ENCODE results near the gene KRTAP23-1. TPM values are rescaled to one million over a fixed set of nuclear protein-coding genes. Genes with fewer than 3 reads are reported as not detected.

KRTAP23-1 gene, protein sequence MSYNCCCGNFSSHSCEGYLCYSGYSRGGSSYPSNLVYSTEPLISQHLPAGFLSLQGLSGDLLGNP
- not detected in 2 replicates for total RNA-seq (2021)
- Bru-seq, nascent RNA = not detected
- not detected for BruChase-seq, experiment 1, labeled RNA remaining after a 2-hour chase
- BruChase-seq, experiment 2, labeled RNA remaining after a 6-hour chase = not detected
- long read RNA-seq = 0 reads

DNA sequence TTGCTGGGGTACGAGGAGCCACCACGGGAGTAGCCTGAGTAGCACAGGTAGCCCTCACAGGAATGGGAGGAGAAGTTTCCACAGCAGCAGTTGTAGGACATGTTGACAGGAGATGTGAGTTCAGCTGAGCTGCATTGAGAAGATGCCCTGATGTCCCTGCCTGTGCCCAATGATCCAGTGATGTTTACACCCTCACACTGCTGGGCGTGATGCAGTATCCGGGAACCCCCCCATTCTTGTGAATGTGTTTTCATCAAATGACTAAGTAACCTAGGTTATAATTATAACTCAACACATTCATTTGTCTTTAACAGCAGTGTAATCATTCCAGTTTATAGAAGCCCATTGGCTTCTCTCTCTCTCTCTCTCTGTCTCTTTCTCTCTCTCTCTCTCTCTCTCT is at the start of gene KRTAP23-1:
Gene KRTAP23-1 (minus strand): TSS at position 101 of the 400 bp plus-strand sequence. CDS start 0 bp downstream, at position 101.
- no TSS peak for BruUV-seq (replicated peaks)
- Histone ChIP-seq H4K20me1 (ENCODE audit: insufficient read depth) (no peaks in the 10 kb centered on the region), H3K4me2 (no peak within 1 kb of the TSS), H3K9me3 (ENCODE audit: insufficient read depth, low read depth) (no peaks in the 10 kb centered on the region), H3K27me3 (ENCODE audit: insufficient read depth, low read depth) (no peaks in the 10 kb centered on the region), H2AFZ (no peak within 1 kb of the TSS), H3K36me3 (ENCODE audit: low read depth) (no peaks in the 10 kb centered on the region), H3K4me1 (replicated peaks; ENCODE audit: insufficient read depth) (0 out of 2 replicates have a peak, but pooled peaks cover 7% of the 10 kb centered on the region), H3K27ac (no peak within 1 kb of the TSS), H3K4me3 (no peak within 1 kb of the TSS), H3K79me2 (ENCODE audit: low read depth) (no peaks in the 10 kb centered on the region), H3K9me2 (ENCODE audit: insufficient read depth) (no peaks in the 10 kb centered on the region), H3F3A (ENCODE audit: insufficient read depth, low read depth) (no peaks in the 10 kb centered on the region)
- POLR2A ChIA-PET (ENCODE audit: unreplicated experiment) = no interaction called here
- DNase-seq = no peak
- intact Hi-C loops (cut with micrococcal nuclease; ENCODE audit: unreplicated experiment) = no loop called here
- CTCF ChIA-PET = interaction anchor here (0.6 to 0.7 kb wide), 2 partner anchors 166 to 1314 kb away, joined by 4 to 7 read pairs; no protein-coding TSS in a partner anchor
- no peak for TF ChIP-seq EZH2 (IDR thresholded peaks at IDR 0.05; ENCODE audit: low read depth)
- TF ChIP-seq, protein P1, sequence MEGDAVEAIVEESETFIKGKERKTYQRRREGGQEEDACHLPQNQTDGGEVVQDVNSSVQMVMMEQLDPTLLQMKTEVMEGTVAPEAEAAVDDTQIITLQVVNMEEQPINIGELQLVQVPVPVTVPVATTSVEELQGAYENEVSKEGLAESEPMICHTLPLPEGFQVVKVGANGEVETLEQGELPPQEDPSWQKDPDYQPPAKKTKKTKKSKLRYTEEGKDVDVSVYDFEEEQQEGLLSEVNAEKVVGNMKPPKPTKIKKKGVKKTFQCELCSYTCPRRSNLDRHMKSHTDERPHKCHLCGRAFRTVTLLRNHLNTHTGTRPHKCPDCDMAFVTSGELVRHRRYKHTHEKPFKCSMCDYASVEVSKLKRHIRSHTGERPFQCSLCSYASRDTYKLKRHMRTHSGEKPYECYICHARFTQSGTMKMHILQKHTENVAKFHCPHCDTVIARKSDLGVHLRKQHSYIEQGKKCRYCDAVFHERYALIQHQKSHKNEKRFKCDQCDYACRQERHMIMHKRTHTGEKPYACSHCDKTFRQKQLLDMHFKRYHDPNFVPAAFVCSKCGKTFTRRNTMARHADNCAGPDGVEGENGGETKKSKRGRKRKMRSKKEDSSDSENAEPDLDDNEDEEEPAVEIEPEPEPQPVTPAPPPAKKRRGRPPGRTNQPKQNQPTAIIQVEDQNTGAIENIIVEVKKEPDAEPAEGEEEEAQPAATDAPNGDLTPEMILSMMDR (conservative IDR thresholded peaks at IDR 0.05) = no peak

DNA sequence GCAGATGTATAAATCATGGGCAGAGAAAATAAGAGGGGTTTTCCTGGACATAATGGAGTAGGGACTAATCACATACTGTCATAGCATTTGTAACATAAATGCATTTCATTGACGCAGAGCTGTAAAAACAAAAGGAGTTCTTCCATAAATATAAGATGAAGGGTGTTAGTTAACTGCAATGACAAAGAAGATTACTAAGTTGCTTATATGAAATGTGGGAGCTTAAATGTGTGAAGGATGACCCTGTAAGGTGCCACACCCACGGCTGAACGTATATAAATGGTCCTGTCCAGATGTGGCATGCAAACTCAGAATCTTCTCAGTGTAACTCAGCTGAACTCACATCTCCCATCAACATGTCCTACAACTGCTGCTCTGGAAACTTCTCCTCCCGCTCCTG is 47.3 kb upstream of the KRTAP23-1 start, which contains the start of gene KRTAP13-1:
Gene KRTAP13-1 (plus strand): TSS at position 301 of the 400 bp plus-strand sequence. CDS start 56 bp downstream, at position 357.
- H3K27me3 ChIP-seq (ENCODE audit: insufficient read depth, low read depth) = no peaks in the 10 kb centered on the region
- BruUV-seq (replicated peaks) = no TSS peak
- ChIA-PET POLR2A (ENCODE audit: unreplicated experiment) (no interaction called here), CTCF (interaction anchor here (0.5 kb wide), 1 partner anchor 350 kb away, joined by 3 read pairs; no protein-coding TSS in a partner anchor)
- no peak within 1 kb of the TSS for H2AFZ ChIP-seq
- H3K9me2 ChIP-seq (ENCODE audit: insufficient read depth) = no peaks in the 10 kb centered on the region
- no peak for DNase-seq
- no peaks in the 10 kb centered on the region for H4K20me1 ChIP-seq (ENCODE audit: insufficient read depth)
- H3K27ac ChIP-seq = no peak within 1 kb of the TSS
- H3K4me3 ChIP-seq = no peak within 1 kb of the TSS
- H3K9me3 ChIP-seq (ENCODE audit: insufficient read depth, low read depth) = no peaks in the 10 kb centered on the region
- H3F3A ChIP-seq (ENCODE audit: insufficient read depth, low read depth) = no peaks in the 10 kb centered on the region
- H3K4me1 ChIP-seq (replicated peaks; ENCODE audit: insufficient read depth) = no peaks in the 10 kb centered on the region
- intact Hi-C loops (cut with micrococcal nuclease; ENCODE audit: unreplicated experiment) = no loop called here
- H3K79me2 ChIP-seq (ENCODE audit: low read depth) = no peaks in the 10 kb centered on the region
- TF ChIP-seq, protein P1 (conservative IDR thresholded peaks at IDR 0.05) = no peak
- TF ChIP-seq EZH2 (IDR thresholded peaks at IDR 0.05; ENCODE audit: low read depth) = no peak
- no peak within 1 kb of the TSS for H3K4me2 ChIP-seq
- no peaks in the 10 kb centered on the region for H3K36me3 ChIP-seq (ENCODE audit: low read depth)

DNA sequence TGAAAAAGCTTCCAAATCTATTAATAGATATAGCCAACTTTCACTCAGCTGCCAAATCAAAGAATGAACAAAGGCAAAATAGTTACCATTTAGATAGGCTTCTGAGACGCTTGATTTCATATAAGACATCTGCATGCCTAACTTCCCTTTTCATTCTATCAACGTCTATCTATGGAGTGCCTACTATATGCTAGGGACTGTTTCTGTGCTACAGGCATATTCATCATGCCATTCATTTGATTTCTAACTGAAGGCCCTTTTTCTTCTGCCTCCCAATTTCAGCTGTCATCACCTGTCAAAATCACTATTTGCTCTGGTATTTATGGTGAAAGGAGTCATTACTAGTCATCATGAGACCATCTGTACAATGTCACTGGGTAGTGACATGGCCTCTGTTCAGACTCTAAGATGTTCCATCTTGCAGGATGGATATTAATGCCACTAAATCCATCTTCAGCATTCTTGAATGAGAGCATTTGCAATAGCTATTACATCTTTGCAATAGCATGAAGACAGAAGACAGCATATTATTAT is 43.2 kb upstream of the KRTAP23-1 start:
- intact Hi-C loops (cut with micrococcal nuclease; ENCODE audit: unreplicated experiment) = no loop called here
- no TSS peak for BruUV-seq (replicated peaks)
- no peaks in the 10 kb centered on the region for H3K36me3 ChIP-seq (ENCODE audit: low read depth)
- H3K27ac ChIP-seq = no peak overlapping the region
- CTCF ChIA-PET = no interaction called here
- H2AFZ ChIP-seq = no peak overlapping the region
- no peaks in the 10 kb centered on the region for H3K4me1 ChIP-seq (replicated peaks; ENCODE audit: insufficient read depth)
- H3K27me3 ChIP-seq (ENCODE audit: insufficient read depth, low read depth) = no peaks in the 10 kb centered on the region
- H3K4me3 ChIP-seq = no peak overlapping the region
- no peak for DNase-seq
- no peak overlapping the region for H3K4me2 ChIP-seq
- H3K79me2 ChIP-seq (ENCODE audit: low read depth) = no peaks in the 10 kb centered on the region
- H3F3A ChIP-seq (ENCODE audit: insufficient read depth, low read depth) = no peaks in the 10 kb centered on the region
- no peaks in the 10 kb centered on the region for H3K9me3 ChIP-seq (ENCODE audit: insufficient read depth, low read depth)
- H4K20me1 ChIP-seq (ENCODE audit: insufficient read depth) = no peaks in the 10 kb centered on the region
- TF ChIP-seq EZH2 (IDR thresholded peaks at IDR 0.05; ENCODE audit: low read depth) = no peak
- TF ChIP-seq, protein P1 (conservative IDR thresholded peaks at IDR 0.05) = no peak
- POLR2A ChIA-PET (ENCODE audit: unreplicated experiment) = no interaction called here
- H3K9me2 ChIP-seq (ENCODE audit: insufficient read depth) = no peaks in the 10 kb centered on the region

Measured in PC-9 (cell line).